Lower lobe of right lung (tissue), 2 donors: ENCODE measurements around the gene KIF18A. TPM values are rescaled to one million over a fixed set of nuclear protein-coding genes. Genes with fewer than 3 reads are reported as not detected.

Experiments
- ATAC-seq, 2 donors: fragments of 200-7000 bp; cut with Tn5 transposase; one replicate each; pipeline ENCODE4 v1.9.1; 2020 to 2022; ENCODE audit warnings: mild to moderate bottlenecking in 2 of 2, moderate library complexity in 2 of 2
- DNase-seq: peaks from one replicate; pipeline ENCODE4 v3.0.0-alpha.2; 2020
- H3K27ac ChIP-seq: fragments of 200-600 bp; one replicate; pipeline ENCODE4 v1.8.0; 2022
- H3K27me3 ChIP-seq: fragments of 200-600 bp; one replicate; pipeline ENCODE4 v1.8.0; 2022; ENCODE audit warnings: low read depth
- H3K36me3 ChIP-seq: fragments of 200-600 bp; one replicate; pipeline ENCODE4 v1.8.0; 2022; ENCODE audit warnings: mild to moderate bottlenecking
- H3K4me1 ChIP-seq: fragments of 200-600 bp; one replicate; pipeline ENCODE4 v1.8.0; 2022
- H3K4me3 ChIP-seq: fragments of 200-600 bp; one replicate; pipeline ENCODE4 v1.8.0; 2022; ENCODE audit warnings: mild to moderate bottlenecking
- H3K9me3 ChIP-seq: fragments of 200-600 bp; one replicate; pipeline ENCODE4 v1.8.0; 2022
- intact Hi-C: fragments of 100-400 bp; cut with DNase I; formaldehyde crosslinking; loops from one replicate; pipeline ENCODE4 v1.11.0; 2022
- total RNA-seq: library from RNA; stranded (reverse); fragmentation: NEBNext Ultra II Directional; extraction: Animal tissue kit (Norgen Biotek cat#: 25700); gene quantifications from one replicate; pipeline ENCODE4 v1.2.1, GENCODE V29; 2021
- TF ChIP-seq, protein P1 (sequence below): fragments of 200-600 bp; IDR thresholded peaks from one replicate; pipeline ENCODE4 v1.8.0; 2022; ENCODE audit warnings: antibody characterized with exemption, mild to moderate bottlenecking
- donor health status: DM: no; HTN: yes; CAD: no; lungs with severe emphysema.

KIF18A gene
- total RNA-seq, 1 donor from 2014 or later = 2.4 TPM

DNA sequence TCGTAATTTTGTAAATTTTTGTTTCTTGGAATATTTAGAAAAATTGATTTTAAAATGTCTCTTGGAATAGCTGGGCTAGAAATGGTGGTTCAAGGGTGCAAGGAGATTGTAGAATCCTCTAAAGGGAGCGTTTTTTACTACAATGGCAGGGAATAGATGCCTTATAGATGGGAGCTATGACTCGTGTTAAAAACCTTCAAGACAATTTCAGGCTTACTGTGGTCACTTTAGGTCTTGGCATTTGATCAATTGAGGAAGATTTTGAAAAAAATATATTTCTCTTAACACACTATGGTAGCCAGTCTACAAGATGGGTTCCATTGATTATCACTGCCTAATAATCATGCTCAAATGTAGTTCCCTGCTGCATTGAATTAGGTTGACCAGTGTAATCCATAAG is 25.2 kb upstream of the KIF18A start:
- Histone ChIP-seq H3K27ac (no peak overlapping the region), H3K4me1 (no peaks in the 10 kb centered on the region), H3K9me3 (no peaks in the 10 kb centered on the region), H3K27me3 (no peaks in the 10 kb centered on the region), H3K4me3 (no peak overlapping the region), H3K36me3 (no peaks in the 10 kb centered on the region)
- TF ChIP-seq, protein P1, sequence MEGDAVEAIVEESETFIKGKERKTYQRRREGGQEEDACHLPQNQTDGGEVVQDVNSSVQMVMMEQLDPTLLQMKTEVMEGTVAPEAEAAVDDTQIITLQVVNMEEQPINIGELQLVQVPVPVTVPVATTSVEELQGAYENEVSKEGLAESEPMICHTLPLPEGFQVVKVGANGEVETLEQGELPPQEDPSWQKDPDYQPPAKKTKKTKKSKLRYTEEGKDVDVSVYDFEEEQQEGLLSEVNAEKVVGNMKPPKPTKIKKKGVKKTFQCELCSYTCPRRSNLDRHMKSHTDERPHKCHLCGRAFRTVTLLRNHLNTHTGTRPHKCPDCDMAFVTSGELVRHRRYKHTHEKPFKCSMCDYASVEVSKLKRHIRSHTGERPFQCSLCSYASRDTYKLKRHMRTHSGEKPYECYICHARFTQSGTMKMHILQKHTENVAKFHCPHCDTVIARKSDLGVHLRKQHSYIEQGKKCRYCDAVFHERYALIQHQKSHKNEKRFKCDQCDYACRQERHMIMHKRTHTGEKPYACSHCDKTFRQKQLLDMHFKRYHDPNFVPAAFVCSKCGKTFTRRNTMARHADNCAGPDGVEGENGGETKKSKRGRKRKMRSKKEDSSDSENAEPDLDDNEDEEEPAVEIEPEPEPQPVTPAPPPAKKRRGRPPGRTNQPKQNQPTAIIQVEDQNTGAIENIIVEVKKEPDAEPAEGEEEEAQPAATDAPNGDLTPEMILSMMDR = no peak
- ATAC-seq = no peak
- intact Hi-C loops = no loop called here
- DNase-seq = no peak

DNA sequence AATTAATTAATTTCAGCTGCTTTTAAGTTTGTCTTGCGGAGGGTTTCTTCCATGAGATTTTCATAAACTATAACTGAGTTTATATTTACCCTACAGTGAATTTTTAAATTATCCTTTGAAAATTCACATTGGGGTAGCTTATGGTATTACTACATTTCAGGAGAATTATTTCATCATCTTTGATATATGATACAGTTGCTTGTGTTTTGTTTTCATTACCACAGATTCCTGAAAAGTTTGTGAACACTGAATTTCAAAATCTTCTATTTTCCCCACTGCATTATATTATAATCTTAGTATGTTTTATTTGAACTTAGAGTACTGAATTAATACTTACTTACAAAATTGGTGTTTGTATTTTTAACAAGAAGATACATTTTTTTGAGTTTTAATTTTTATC is 24.6 kb upstream of the KIF18A start:
- H3K27me3 ChIP-seq = no peaks in the 10 kb centered on the region
- H3K4me3 ChIP-seq = no peak overlapping the region
- H3K9me3 ChIP-seq = no peaks in the 10 kb centered on the region
- TF ChIP-seq, protein P1 = no peak
- DNase-seq = no peak
- no peak for ATAC-seq
- H3K36me3 ChIP-seq = no peaks in the 10 kb centered on the region
- no peak overlapping the region for H3K27ac ChIP-seq
- intact Hi-C loops = no loop called here
- H3K4me1 ChIP-seq = no peaks in the 10 kb centered on the region

DNA sequence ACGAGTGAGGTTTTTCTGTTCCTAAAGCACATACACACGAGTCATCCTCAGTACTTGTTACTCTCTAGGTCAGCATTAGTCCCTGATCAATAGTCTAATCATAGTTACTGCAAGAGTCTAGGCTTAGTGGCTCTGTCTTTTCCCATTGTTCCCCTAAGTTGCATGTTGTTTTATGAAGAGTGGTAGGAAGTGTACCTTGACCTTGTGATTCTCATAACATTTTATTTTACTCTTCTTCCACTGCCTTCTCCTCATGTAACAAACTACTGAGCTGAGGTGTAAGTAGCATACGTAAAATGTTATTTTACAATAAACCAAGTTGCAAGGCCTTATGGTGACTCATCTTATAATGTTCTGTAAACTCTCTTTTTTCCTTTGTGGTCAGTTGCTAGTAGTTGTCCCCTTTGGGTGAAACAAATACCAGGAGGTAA is 15.2 kb upstream of the KIF18A start:
- Histone ChIP-seq H3K4me1 (no peaks in the 10 kb centered on the region), H3K27me3 (no peaks in the 10 kb centered on the region), H3K27ac (no peak overlapping the region), H3K36me3 (peaks cover 4% of the 10 kb centered on the region), H3K9me3 (no peaks in the 10 kb centered on the region), H3K4me3 (no peak overlapping the region)
- DNase-seq = no peak
- intact Hi-C loops = no loop called here
- ATAC-seq = no peak
- TF ChIP-seq, protein P1 = no peak

DNA sequence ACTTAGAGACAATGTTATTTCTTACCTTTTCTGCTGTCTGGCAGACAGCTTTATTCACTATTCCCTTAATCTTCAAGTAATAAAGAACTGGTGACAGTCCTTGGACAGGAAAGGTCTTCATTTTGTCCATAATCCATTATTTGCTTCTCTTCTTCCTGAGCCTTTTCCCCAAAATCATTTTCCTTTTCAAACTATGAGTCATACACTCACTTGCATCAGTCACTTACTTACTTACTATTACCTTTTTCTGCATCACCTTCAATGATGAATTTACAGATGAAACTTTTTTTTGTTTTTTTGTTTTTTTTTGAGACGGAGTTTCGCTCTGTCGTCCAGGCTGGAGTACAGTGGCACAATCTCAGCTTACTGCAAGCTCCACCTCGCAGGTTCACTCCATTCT is 9.8 kb upstream of the KIF18A start:
- Histone ChIP-seq H3K4me3 (no peak overlapping the region), H3K27me3 (no peaks in the 10 kb centered on the region), H3K27ac (no peak overlapping the region), H3K9me3 (no peaks in the 10 kb centered on the region), H3K36me3 (peaks cover 22% of the 10 kb centered on the region), H3K4me1 (no peaks in the 10 kb centered on the region)
- no peak for ATAC-seq
- intact Hi-C loops = no loop called here
- TF ChIP-seq, protein P1 = no peak
- DNase-seq = no peak

DNA sequence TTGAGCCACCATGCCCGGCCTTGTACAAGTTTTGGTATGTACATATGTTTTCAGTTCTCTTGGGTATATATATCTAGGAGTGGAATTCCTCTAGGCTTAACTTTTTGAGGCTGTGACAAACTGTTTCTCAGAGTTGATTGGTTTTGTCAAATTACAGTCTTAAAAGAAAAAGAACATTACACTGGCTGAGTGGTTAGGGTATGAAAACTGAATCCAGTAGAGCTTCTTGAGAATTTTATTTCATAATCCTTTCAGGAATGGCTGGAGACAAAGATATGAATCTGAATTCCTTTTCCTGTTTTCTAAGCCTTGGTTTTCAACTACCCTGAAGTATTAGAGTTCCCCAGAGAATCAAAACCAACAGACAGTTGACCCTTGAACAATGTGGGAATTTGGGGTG is 6.8 kb upstream of the KIF18A start:
- Histone ChIP-seq H3K4me1 (peaks cover 12% of the 10 kb centered on the region), H3K36me3 (peaks cover 22% of the 10 kb centered on the region), H3K9me3 (no peaks in the 10 kb centered on the region), H3K27ac (no peak overlapping the region), H3K27me3 (no peaks in the 10 kb centered on the region), H3K4me3 (no peak overlapping the region)
- TF ChIP-seq, protein P1 = no peak
- ATAC-seq (no peak), DNase-seq (no peak)
- intact Hi-C loops = no loop called here

DNA sequence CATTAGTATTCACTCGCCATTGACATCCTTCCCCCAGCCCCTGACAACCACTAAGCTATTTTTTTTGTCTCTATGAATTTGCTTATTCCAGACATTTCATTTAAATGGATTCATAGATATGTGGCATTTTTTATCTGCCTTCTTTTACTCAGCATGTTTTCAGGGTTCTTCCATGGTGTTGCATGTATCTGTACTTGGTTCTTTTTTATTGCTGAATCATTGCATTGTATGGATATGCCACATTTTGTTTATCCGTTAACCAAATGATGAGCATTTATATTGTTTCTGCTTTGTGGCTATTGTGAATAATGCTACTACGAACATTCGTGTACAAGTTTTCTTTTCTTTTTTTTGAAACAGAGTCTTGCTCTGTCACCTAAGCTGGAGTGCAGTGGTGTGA is 6.2 kb upstream of the KIF18A start:
- Histone ChIP-seq H3K36me3 (peaks cover 22% of the 10 kb centered on the region), H3K4me3 (no peak overlapping the region), H3K27ac (no peak overlapping the region), H3K4me1 (peaks cover 18% of the 10 kb centered on the region), H3K27me3 (no peaks in the 10 kb centered on the region), H3K9me3 (no peaks in the 10 kb centered on the region)
- TF ChIP-seq, protein P1 = no peak
- no peak for DNase-seq
- no peak for ATAC-seq
- intact Hi-C loops = no loop called here
